ENCODE results near the gene SF3A2. TPM values are rescaled to one million over a fixed set of nuclear protein-coding genes. Genes with fewer than 3 reads are reported as not detected.
"Not testable (repeated sequence)": the region's sequence is repeated elsewhere in the genome, so short reads cannot be mapped to it uniquely, and the experiment has no call there.

The SF3A2 gene, protein sequence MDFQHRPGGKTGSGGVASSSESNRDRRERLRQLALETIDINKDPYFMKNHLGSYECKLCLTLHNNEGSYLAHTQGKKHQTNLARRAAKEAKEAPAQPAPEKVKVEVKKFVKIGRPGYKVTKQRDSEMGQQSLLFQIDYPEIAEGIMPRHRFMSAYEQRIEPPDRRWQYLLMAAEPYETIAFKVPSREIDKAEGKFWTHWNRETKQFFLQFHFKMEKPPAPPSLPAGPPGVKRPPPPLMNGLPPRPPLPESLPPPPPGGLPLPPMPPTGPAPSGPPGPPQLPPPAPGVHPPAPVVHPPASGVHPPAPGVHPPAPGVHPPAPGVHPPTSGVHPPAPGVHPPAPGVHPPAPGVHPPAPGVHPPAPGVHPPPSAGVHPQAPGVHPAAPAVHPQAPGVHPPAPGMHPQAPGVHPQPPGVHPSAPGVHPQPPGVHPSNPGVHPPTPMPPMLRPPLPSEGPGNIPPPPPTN
- 39.7 TPM for total RNA-seq (ENCODE audit: insufficient read depth, low replicate concordance)

GRCh38 chr19:2236314-2237050, at the start of gene SF3A2, which contains the start of gene PLEKHJ1:
Gene SF3A2, plus strand, starts transcription at chr19:2236824. Its CDS starts 6,595 bp downstream, at chr19:2243419.
Gene PLEKHJ1, minus strand, starts transcription at chr19:2236329. Its CDS starts 81 bp downstream, at chr19:2236248.
- DNase-seq (ENCODE audit: low spot score): peak; percentile 99

GRCh38 chr19:2187159-2187558, 49.5 kb upstream of the SF3A2 start:
- no peak for DNase-seq (ENCODE audit: low spot score)

DNA sequence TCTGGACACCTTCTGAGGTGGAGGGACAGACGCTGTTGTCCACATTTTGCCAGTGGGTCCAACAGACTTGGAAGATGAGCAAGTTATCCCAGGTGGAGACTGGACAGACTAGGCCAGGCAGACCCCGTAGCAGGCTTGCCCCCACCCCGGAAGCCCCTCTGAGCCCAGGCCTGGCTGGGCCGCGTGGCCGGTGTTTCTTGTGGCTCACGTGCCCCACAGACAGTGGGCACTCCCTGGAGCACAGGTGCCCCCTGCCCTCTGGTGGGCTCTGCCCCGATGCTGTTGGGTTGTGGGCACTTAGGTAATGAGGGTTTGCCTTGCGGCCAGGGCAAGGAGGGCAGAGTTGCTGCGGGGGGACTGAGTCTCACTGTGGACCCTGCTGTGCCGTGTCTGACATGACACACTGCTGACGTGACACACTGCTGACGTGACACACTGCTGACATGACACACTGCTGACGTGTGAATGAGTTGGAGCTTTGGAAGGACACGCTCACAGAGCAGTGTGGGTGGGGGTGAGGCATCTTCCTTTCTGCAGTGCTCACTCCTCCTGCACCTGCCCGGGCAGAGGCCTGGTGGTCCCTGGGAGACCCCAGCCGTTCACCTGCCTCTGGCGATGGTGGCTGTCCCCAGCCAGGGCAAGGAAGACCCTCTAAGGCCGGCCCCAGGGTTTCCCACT, 47.8 kb upstream of the SF3A2 start:
- DNase-seq (ENCODE audit: low spot score): no peak

- DNase-seq (ENCODE audit: low spot score): no peak
These were observed 46.7 kb upstream of the SF3A2 start for GRCh38 chr19:2189880-2190279.

GRCh38 chr19:2190848-2191455, 45.7 kb upstream of the SF3A2 start:
- DNase-seq (ENCODE audit: low spot score): no peak

DNA sequence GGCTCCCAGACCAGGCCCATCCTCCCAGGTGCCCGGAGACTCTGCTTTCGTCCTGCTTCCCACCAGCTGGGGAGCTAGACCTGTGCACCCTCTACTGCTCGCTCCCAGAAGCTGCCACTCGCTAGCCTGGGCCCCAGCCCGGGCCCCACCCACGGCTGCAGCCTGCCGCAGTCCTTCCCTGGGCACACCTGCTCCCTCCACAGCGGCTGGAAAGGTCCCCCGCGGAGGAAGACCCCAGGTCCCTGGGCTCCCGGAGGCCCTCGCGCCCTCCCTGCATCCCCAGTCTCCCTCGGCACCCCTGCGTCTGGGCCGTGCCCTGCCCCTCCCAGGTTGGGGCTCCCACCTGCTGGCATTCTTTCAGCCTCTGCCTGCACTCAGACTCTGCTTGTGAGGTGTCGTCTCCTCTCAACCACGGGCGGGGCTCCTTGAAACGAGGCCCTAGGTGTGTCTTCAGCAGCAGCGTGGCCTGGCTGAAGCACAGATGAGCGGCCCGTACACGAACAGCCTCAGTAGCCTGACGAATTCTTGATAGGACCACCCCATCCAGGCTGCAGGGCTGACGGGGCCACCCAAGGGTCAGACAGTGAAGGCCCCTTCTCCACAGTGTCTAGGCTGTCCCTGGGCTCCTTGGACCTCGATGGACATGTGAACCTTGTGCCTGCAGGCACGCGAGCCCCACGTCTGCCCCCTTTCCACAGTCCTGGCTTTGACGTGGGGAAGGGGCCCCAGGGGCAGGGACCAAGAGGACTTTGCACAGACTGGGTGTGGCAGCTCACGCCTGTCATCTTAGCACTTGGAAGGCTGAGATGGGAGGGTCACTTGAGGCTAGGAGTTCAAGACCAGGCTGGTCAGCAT, 44.9 kb upstream of the SF3A2 start:
- no peak for DNase-seq (ENCODE audit: low spot score)

GRCh38 chr19:2192862-2193261, 43.8 kb upstream of the SF3A2 start:
- DNase-seq (ENCODE audit: low spot score): no peak

GRCh38 chr19:2193807-2194206, 42.8 kb upstream of the SF3A2 start:
- DNase-seq (ENCODE audit: low spot score): no peak

DNA sequence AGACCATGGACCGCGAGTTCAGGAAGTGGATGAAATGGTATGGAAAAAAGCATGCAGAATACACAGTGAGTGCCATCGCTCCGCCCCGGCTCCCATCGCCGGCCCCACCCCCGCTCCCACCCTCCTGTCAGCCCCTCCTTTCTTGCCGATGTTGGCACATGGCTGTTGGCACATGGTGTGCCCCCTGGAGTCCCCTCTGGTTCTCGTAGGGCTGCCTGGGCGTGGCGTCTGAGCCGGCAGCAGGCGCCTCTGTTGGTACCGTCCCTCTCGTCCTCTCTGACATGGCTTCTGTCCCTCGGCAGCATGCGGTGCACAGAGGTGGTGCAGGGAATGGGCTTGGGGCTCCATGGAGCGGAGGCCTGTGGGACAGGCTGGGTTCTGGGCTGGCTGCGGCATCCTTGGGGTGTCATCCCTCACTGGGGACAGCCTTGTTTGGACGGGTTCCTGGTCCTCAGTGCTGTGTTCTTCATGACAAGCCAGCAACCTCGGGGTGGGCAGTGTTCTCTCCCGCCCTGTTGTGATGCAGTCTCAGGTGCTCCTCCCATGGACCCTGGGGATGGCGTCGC, 42.0 kb upstream of the SF3A2 start:
- DNase-seq (ENCODE audit: low spot score): no peak

- DNase-seq (ENCODE audit: low spot score): no peak
These were observed 41.3 kb upstream of the SF3A2 start for GRCh38 chr19:2195361-2195760.

- DNase-seq (ENCODE audit: low spot score): no peak
These were observed 40.7 kb upstream of the SF3A2 start for GRCh38 chr19:2195914-2196313.

- DNase-seq (ENCODE audit: low spot score): no peak
These were observed 39.4 kb upstream of the SF3A2 start for GRCh38 chr19:2197270-2197669.

GRCh38 chr19:2198317-2198716, 38.3 kb upstream of the SF3A2 start:
- DNase-seq (ENCODE audit: low spot score): no peak

- no peak for DNase-seq (ENCODE audit: low spot score)
These were observed 37.4 kb upstream of the SF3A2 start for GRCh38 chr19:2199215-2199614.

DNA sequence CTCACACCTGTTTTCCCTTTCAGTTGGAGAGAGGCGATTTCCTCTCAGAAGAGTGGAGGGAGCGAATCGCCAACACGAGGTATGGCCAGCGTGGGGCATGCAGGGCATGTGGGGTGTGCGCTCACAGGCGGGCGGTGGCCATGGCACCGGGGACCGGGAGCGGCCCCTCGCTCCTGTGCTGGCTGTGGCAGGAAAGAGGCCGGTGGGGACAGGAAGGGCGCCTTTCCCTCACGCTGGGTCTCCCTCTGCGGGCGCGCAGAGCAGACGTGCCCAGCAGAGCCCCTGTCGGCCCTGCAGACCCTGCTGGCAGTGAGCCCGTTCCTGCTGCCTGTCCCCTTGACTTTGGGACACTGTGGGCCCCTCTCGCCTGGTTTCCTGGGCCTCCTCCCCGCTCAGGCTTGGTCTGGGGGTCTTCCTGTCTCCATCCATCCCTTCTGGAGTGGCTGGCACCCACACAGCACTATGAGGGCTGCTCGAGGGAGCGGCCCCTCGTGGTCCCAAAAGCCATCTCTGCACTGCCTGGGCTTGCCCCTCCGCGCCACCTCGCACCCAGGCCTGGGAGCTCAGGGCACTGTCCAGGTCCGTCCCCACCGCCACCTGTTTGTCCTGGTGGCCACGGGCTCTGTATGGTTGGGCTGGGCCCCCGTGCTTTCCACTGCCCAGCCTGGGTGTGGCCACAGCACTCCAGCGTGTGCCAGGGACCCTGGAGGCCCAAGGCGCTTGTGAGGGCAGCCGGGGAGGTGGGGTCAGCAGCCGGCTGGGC, 36.6 kb upstream of the SF3A2 start:
- no peak for DNase-seq (ENCODE audit: low spot score)

GRCh38 chr19:2200624-2201294, 35.9 kb upstream of the SF3A2 start:
- not testable (repeated sequence) for DNase-seq (ENCODE audit: low spot score)

GRCh38 chr19:2201473-2202148, 35.0 kb upstream of the SF3A2 start:
- DNase-seq (ENCODE audit: low spot score): no peak

- DNase-seq (ENCODE audit: low spot score): no peak
These were observed 34.3 kb upstream of the SF3A2 start for GRCh38 chr19:2202366-2202765.

Data from umbilical cord (tissue), 2 donors.